Epithelial cell of proximal tubule (primary cell): ENCODE results near the gene SEC63. TPM values are rescaled to one million over a fixed set of nuclear protein-coding genes. Genes with fewer than 3 reads are reported as not detected.
A peak's percentile ranks its signal among the peaks of the same experiment; 100 is the strongest.
"Not testable (repeated sequence)": the region's sequence is repeated elsewhere in the genome, so short reads cannot be mapped to it uniquely, and the experiment has no call there.

ENCODE experiments used
- DNase-seq: peaks from one replicate; pipeline ENCODE4 v3.0.0-alpha.2; 2011; ENCODE audit warnings: low read depth
- H3K4me3 ChIP-seq: 2 replicates; pipeline ENCODE4 v1.5.1; 2011; ENCODE audit warnings: low read depth, mild to moderate bottlenecking, low read length
- CTCF ChIP-seq: conservative IDR thresholded peaks from 2 replicates; pipeline ENCODE4 v1.5.1; 2012; ENCODE audit warnings: low read depth, mild to moderate bottlenecking, low read length
- total RNA-seq: library from RNA; depleted of rRNA; stranded (reverse); fragments of >200 nt; gene quantifications from 2 replicates; pipeline ENCODE4 v1.2.3, GENCODE V29; 2015

The SEC63 gene
- total RNA-seq, 1 donor from 2014 or later: 5.4 TPM

GRCh38 chr6:107957308-107957908 lies 600 bp downstream of the SEC63 start:
- DNase-seq: no peak
- TF ChIP-seq CTCF: no peak
- peak overlapping the region; percentile 74 for H3K4me3 ChIP-seq

- TF ChIP-seq CTCF: no peak
- peak overlapping the region; percentile 74 for H3K4me3 ChIP-seq
- DNase-seq: peak; percentile 45
These were observed 1.3 kb downstream of the SEC63 start for GRCh38 chr6:107956586-107957307.

GRCh38 chr6:107956181-107956580 lies 1.8 kb downstream of the SEC63 start:
- peak overlapping the region; percentile 74 for H3K4me3 ChIP-seq
- no peak for TF ChIP-seq CTCF
- DNase-seq: no peak

GRCh38 chr6:107953858-107954414 lies 4.1 kb downstream of the SEC63 start:
- H3K4me3 ChIP-seq: not testable (repeated sequence)

GRCh38 chr6:107943626-107944439 lies 14.2 kb downstream of the SEC63 start:
- no peak for DNase-seq
- no peak for TF ChIP-seq CTCF
- H3K4me3 ChIP-seq: no peak overlapping the region

More at GRCh38 chr6:107953858-107954414, 4.1 kb downstream of the SEC63 start:
- not testable (repeated sequence) for DNase-seq

- TF ChIP-seq CTCF: no peak
- H3K4me3 ChIP-seq: no peak overlapping the region
- DNase-seq: no peak
These were observed 15.9 kb downstream of the SEC63 start for GRCh38 chr6:107942142-107942541.

GRCh38 chr6:107941627-107942026 lies 16.4 kb downstream of the SEC63 start:
- no peak for TF ChIP-seq CTCF
- H3K4me3 ChIP-seq: no peak overlapping the region
- no peak for DNase-seq
